GM12875 (cell line): ENCODE results near the gene IL1RAPL2.

Experiments
- H3K4me3 ChIP-seq: one replicate; pipeline ENCODE4 v1.5.1; 2011; ENCODE audit warnings: low read depth, low read length, control low read depth
- CTCF ChIP-seq: IDR thresholded peaks from 2 replicates; pipeline ENCODE4 v1.5.1; 2011; ENCODE audit warnings: low read depth, mild to moderate bottlenecking, control low read depth, inconsistent platforms, low read length, moderate library complexity, borderline replicate concordance; ENCODE audit not compliant: insufficient read depth

The IL1RAPL2 gene

GRCh38 chrX:104679175-104679574, 113.2 kb downstream of the IL1RAPL2 start:
- TF ChIP-seq CTCF = no peak
- H3K4me3 ChIP-seq = no peak overlapping the region

GRCh38 chrX:104681214-104681613, 115.2 kb downstream of the IL1RAPL2 start:
- no peak for TF ChIP-seq CTCF

GRCh38 chrX:104684077-104684476, 118.1 kb downstream of the IL1RAPL2 start:
- no peak overlapping the region for H3K4me3 ChIP-seq
- no peak for TF ChIP-seq CTCF

More at GRCh38 chrX:104681214-104681613, 115.2 kb downstream of the IL1RAPL2 start:
- no peak overlapping the region for H3K4me3 ChIP-seq

GRCh38 chrX:104695593-104695992, 129.6 kb downstream of the IL1RAPL2 start:
- no peak for TF ChIP-seq CTCF
- H3K4me3 ChIP-seq = no peak overlapping the region

GRCh38 chrX:104696667-104697066, 130.7 kb downstream of the IL1RAPL2 start:
- H3K4me3 ChIP-seq = no peak overlapping the region
- TF ChIP-seq CTCF = no peak

- H3K4me3 ChIP-seq = no peak overlapping the region
- no peak for TF ChIP-seq CTCF
Observed at GRCh38 chrX:104697294-104697693, 131.3 kb downstream of the IL1RAPL2 start.

- H3K4me3 ChIP-seq = no peak overlapping the region
- no peak for TF ChIP-seq CTCF
Observed at GRCh38 chrX:104707042-104707441, 141.0 kb downstream of the IL1RAPL2 start.
